ENCODE results near the gene LIX1L. TPM values are rescaled to one million over a fixed set of nuclear protein-coding genes. Genes with fewer than 3 reads are reported as not detected.
A peak's percentile ranks its signal among the peaks of the same experiment; 100 is the strongest.
"Not testable (repeated sequence)": the region's sequence is repeated elsewhere in the genome, so short reads cannot be mapped to it uniquely, and the experiment has no call there.

Gene LIX1L
- total RNA-seq, 1 donor from 2014 or later, result 21.1 TPM

DNA sequence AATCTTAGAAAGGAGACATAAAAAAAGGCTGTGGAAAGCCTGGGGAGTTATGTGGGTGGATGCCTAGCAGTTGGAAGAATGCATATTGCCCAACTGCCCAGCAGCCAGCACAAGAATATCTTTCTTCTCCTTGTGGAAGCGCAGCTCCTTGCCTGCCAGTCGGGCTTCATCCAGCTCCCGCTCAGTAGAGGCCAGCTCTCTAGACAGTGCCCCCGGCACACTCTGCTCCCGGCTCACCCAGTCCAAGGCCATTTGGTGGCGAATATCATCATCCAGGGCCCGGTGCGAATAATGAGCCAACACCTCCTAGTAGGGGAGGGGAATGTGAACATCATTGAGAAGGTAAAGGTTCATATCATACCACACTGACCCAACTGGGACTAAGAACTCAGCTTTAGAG, 21.6 kb downstream of the LIX1L start:
- DNase-seq (ENCODE audit: low read depth in 2 of 2), result no peak

DNA sequence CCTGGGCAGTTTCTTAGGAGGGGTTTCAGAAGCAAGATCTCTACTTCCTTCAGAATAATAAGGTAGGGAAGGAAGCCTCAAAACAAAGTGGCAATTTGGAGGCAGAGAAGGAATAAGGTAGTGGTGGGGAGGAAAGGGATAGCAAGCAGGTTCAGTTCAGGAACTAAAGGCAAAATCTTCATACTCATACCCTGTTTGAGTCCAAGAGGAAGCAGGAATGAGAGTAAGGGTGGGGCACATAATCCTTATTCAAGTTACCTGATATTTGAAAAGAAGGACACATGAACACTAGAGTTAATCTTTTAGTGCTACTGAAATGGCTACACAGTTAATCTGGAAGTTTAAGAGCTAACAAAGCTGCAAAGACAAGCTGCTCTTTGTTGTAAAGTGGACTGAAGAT, 22.1 kb downstream of the LIX1L start:
- no peak for DNase-seq (ENCODE audit: low read depth in 2 of 2)

DNA sequence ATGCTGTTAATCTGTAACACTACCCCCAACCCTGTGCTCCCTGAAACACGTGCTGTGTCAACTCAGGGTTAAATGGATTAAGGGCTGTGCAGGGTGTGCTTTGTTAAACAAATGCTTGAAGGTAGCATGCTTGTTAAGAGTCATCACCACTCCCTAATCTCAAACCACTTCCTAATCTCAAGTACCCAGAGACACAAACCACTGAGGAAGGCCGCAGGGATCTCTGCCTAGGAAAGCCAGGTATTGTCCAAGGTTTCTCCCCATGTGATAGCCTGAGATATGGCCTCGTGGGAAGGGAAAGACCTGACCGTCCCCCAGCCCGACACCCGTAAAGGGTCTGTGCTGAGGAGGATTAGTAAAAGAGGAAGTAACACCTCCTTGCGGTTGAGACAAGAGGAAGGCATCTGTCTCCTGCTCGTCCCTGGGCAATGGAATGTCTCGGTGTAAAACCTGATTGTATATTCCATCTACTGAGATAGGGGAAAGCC, 25.3 kb downstream of the LIX1L start:
- not testable (repeated sequence) for DNase-seq (ENCODE audit: low read depth in 2 of 2)

DNA sequence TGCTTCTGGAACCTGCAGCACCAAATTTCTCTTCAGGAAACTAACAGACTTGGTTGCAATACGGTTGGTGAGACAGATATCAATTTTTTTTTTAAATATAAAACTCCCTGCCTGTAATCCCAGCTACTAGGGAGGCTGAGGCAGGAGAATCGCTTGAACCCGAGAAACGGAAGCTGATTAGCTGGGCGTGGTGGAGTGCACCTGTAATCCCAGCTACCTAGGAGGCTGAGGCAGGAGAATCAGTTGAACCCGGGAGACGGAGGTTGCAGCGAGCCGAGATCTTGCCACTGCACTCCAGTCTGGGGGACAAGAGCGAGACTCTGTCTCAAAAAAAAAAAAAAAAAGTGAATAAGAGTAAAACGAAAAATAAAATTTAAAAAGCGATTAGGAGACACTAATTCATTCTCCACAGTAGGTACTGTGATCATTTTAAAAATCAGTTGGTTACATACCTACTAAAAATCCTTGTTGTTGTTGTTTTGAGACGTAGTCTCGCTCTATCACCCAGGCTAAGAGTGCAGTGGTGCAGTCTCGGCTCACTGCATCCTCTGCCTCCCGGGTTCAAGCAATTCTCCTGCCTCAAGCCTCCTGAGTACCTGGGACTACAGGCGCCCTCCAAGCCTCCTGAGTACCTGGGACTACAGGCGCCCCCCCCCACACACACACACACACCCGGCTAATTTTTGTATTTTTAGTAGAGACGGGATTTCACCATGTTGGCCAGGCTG, 29.7 kb downstream of the LIX1L start:
- no peak for DNase-seq (ENCODE audit: low read depth in 2 of 2)

- DNase-seq (ENCODE audit: low read depth in 2 of 2), result peak; percentile 97 to 98
Measured at GRCh38 chr1:145927063-145927886, 30.5 kb downstream of the LIX1L start, which contains the start of gene RBM8A. Gene RBM8A (minus strand): TSS chr1:145927484. CDS start chr1:145927426, 58 bp downstream.

DNA sequence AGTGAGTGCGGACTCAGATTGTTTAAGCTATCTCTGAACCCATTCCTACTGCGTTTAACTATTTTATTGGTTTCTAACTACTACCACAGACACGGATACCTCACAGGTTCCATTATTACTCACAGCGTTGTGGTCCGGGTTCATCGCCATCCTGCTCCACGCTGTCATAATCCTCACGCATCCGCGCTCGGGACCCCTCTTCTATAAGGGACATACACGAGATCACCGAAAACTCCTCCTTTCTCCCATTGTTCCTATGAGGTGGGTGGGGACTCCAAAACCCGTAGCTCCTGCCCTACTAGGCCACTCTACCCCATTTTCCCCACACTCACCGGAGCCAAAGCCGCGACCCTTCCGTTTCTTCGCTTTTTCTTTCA, 31.1 kb downstream of the LIX1L start:
- DNase-seq (ENCODE audit: low read depth in 2 of 2), result peak in 1 of 2 donors; percentile 10

GRCh38 chr1:145922266-145922665, 35.6 kb downstream of the LIX1L start:
- DNase-seq (ENCODE audit: low read depth in 2 of 2), result no peak

GRCh38 chr1:145920297-145920696, 37.5 kb downstream of the LIX1L start:
- DNase-seq (ENCODE audit: low read depth in 2 of 2), result not testable (repeated sequence)

- DNase-seq (ENCODE audit: low read depth in 2 of 2), result peak; percentile 43 to 78
Measured at GRCh38 chr1:145918992-145919939, 38.6 kb downstream of the LIX1L start.

GRCh38 chr1:145918144-145918991, 39.4 kb downstream of the LIX1L start, which contains the start of gene PEX11B:
Gene PEX11B (minus strand): TSS chr1:145918717. CDS start chr1:145918688, 29 bp downstream.
- peak; percentile 88 to 97 for DNase-seq (ENCODE audit: low read depth in 2 of 2)

DNA sequence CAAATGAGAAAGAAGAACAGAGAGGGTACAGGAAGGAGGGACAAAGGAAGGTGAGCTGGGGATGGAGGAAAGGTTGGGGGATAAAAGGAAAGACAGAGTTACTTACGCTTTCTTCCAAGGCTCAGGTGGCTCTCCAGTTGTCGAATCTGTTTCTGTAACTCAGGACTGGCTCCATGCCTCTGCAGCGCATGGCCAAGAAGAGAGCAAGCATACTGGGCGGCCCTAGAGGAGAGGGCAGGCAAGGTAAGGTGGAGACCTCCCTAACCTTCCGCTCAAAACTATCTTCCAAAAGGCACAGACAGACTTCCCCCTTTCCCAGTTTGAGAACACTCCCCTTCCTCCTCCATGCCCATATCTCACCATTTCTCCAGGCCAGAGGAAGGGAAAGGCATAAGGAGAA, 40.2 kb downstream of the LIX1L start:
- no peak for DNase-seq (ENCODE audit: low read depth in 2 of 2)

GRCh38 chr1:145916745-145917144, 41.1 kb downstream of the LIX1L start:
- DNase-seq (ENCODE audit: low read depth in 2 of 2), result no peak

- DNase-seq (ENCODE audit: low read depth in 2 of 2), result no peak
Measured at GRCh38 chr1:145912128-145912641, 45.6 kb downstream of the LIX1L start.

DNA sequence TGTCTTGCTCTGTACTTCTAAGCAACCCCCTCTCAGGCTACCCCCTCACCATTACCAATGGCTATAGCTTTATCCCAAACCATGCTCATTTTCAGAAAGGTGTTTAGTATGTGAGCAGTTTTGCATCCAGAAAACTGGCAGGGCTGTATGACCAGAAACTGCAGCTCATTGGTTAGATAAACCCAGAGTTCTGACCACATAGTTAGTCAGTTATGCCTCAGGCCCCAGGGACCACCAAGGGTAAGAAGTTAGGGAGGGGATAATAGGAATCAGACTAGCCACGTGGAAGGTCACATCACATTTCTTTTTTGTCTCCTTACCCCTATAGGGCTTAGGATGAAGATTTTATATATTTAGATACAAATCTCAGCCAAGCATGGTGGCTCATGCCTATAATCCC, 49.2 kb downstream of the LIX1L start:
- no peak for DNase-seq (ENCODE audit: low read depth in 2 of 2)

DNA sequence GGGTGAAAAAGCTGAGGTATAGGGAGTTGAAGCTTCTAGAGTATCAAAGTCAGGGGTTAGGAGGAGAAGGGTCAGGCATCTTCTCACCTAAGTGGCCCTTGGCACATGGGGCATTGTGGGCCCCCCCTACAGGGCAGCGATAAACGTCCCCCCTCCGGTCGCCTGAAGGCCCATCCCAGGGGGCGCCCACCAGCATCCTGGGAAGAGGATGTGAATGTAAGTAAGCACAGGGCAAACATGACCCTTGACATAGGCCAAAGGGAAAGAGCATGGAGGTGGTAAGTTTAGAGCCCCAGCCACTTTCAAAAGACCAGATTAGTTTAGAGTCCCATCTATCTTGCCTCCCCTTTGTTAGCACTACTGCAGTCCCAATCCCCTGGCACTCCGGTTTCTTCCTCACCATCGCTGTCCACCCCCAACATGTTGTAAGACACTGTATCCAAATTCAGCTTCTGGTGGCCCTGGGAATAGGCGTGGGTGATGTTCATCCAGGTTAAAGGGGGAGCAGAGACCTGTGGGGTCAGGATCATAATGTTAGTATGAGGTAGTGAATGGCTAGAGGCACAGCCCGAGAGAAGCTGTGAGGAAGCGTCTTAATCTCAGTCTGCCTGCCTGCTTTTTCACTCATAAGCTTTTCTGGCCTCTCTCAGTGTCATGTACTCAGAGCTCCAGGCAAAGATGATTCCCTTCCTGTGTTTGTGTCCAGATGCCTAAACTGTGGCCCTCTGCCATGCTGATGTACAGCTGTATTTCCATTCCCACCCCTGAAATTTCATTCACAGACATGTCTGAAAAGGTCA, 50.7 kb downstream of the LIX1L start:
- peak; percentile 68 to 82 for DNase-seq (ENCODE audit: low read depth in 2 of 2)

- no peak for DNase-seq (ENCODE audit: low read depth in 2 of 2)
Measured at GRCh38 chr1:145901312-145902021, 56.4 kb downstream of the LIX1L start.

GRCh38 chr1:145898756-145899155, 59.1 kb downstream of the LIX1L start:
- DNase-seq (ENCODE audit: low read depth in 2 of 2), result no peak

DNA sequence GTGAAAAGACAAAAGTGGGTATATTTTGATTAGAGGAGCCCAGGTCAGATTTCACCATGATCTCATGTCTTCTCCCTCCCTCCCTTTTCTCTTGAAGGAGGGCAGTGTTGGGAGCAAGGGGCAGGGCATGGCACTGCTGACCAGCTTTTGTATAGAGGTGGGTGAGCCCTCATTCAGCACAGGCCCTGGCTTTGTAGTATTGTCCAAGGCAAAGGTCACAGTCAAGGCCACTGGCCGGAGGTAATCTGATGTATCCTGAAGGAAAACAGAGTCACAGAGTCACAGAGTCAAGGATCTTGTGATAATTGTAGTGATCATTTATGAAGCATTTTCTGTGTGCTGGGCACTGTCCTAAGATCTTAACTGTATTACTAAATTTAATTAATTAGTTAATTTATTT, 59.8 kb downstream of the LIX1L start:
- no peak for DNase-seq (ENCODE audit: low read depth in 2 of 2)

DNA sequence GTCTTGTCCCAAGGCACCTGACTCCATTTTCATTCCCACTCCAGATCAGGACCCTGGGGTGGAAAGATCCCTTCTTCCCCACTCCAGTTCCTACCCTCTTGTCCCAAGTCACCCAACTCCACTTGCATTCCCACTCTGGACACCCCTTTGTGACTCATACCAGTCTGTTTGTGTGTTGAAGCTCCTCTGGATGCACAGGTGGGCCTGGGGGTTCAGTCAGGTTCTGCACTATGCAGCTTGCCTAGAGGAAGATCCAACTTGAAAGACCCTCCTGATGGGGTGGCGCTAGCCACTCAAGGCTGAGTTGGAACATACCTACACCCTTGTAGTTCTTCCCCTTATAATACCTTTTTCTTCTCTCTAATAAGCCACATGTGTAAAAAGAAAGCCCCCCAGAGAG, 62.3 kb downstream of the LIX1L start:
- DNase-seq (ENCODE audit: low read depth in 2 of 2), result no peak
